H1 (cell line): ENCODE results near the gene STEAP1B. TPM values are rescaled to one million over a fixed set of nuclear protein-coding genes. Genes with fewer than 3 reads are reported as not detected.
A peak's percentile ranks its signal among the peaks of the same experiment; 100 is the strongest.
"Not testable (repeated sequence)": the region's sequence is repeated elsewhere in the genome, so short reads cannot be mapped to it uniquely, and the experiment has no call there.

Experiments
- CTCF ChIA-PET: fragments of 300-600 bp; sonication (Branson Sonifier 250); formaldehyde crosslinking; loops from one replicate; lab custom pipeline; 2021; ENCODE audit not compliant: partially characterized antibody; lab: Charles Lee
- POLR2A ChIA-PET: fragments of 300-600 bp; sonication (Branson Sonifier 250); formaldehyde crosslinking; loops from one replicate; lab custom pipeline; 2021; ENCODE audit warnings: inconsistent platforms; ENCODE audit not compliant: partially characterized antibody; lab: Charles Lee
- DNase-seq, 2 experiments: peaks; one replicate each; pipeline versions ENCODE4 v3.0.0 to v3.0.0-alpha.2; 2010 to 2022; ENCODE audit warnings: low spot score in 2 of 2, low read depth in 1 of 2, mixed read lengths in 1 of 2
- FAIRE-seq: peaks from 2 replicates; lab custom pipeline; 2011; peaks lifted over from hg19 to GRCh38; lab: Jason Lieb, UNC
- H2AFZ ChIP-seq: 2 replicates; pipeline ENCODE4 v1.8.1; 2012; ENCODE audit warnings: low read length, inconsistent platforms
- H2AK5ac ChIP-seq: 2 replicates; pipeline ENCODE4 v1.6.1; 2013; ENCODE audit warnings: low read depth, low read length
- H2BK120ac ChIP-seq: replicated peaks from 2 replicates; pipeline ENCODE3; 2013; ENCODE audit warnings: low read depth, low read length, inconsistent platforms
- H2BK12ac ChIP-seq: 2 replicates; pipeline ENCODE4 v1.6.1; 2013; ENCODE audit warnings: low read depth, low read length
- H2BK15ac ChIP-seq: 2 replicates; pipeline ENCODE4 v1.6.1; 2013; ENCODE audit warnings: low read length
- H2BK20ac ChIP-seq: 2 replicates; pipeline ENCODE4 v1.6.1; 2013; ENCODE audit warnings: low read length
- H2BK5ac ChIP-seq: 2 replicates; pipeline ENCODE4 v1.6.1; 2013; ENCODE audit warnings: low read depth, low read length
- H3K14ac ChIP-seq: 2 replicates; pipeline ENCODE4 v1.6.1; 2013; ENCODE audit warnings: inconsistent platforms; ENCODE audit not compliant: insufficient read length
- H3K18ac ChIP-seq: 2 replicates; pipeline ENCODE4 v1.6.1; 2013; ENCODE audit warnings: low read length; ENCODE audit errors: extremely low read depth
- H3K23ac ChIP-seq: 2 replicates; pipeline ENCODE4 v1.6.1; 2013; ENCODE audit warnings: inconsistent platforms; ENCODE audit not compliant: insufficient read length
- H3K23me2 ChIP-seq: 2 replicates; pipeline ENCODE4 v1.6.1; 2013; ENCODE audit warnings: low read depth, low read length
- H3K27ac ChIP-seq: 2 replicates; pipeline ENCODE4 v1.6.1; 2011; ENCODE audit warnings: low read depth, low read length, inconsistent platforms
- H3K27me3 ChIP-seq, 4 experiments: replicated peaks in 1 of 4; 1 replicate in 1 of 4; 2 replicates in 3 of 4; pipeline versions ENCODE4 v1.6.1 to v1.8.1; 2011 to 2013; ENCODE audit warnings: low read length in 3 of 4, mild to moderate bottlenecking in 3 of 4, inconsistent platforms in 2 of 4, mixed read lengths in 2 of 4, moderate library complexity in 1 of 4; ENCODE audit not compliant: control insufficient read depth in 3 of 4, insufficient read depth in 3 of 4; ENCODE audit errors: extremely low read depth in 1 of 4
- H3K36me3 ChIP-seq, 4 experiments: 2 replicates each; pipeline versions ENCODE4 v1.6.1 to v1.8.1; 2011 to 2013; ENCODE audit warnings: mild to moderate bottlenecking in 4 of 4, low read length in 3 of 4, moderate library complexity in 2 of 4, control low read depth in 1 of 4, inconsistent platforms in 1 of 4; ENCODE audit not compliant: insufficient read depth in 4 of 4, control insufficient read depth in 2 of 4
- H3K4ac ChIP-seq: replicated peaks from 2 replicates; pipeline ENCODE3; 2013; ENCODE audit warnings: low read length, low read depth, mixed read lengths, inconsistent platforms; ENCODE audit not compliant: insufficient read length
- H3K4me1 ChIP-seq, 4 experiments: replicated peaks in 1 of 4; 1 replicate in 1 of 4; 2 replicates in 3 of 4; pipeline versions ENCODE4 v1.6.1 to v1.8.1; 2011 to 2013; ENCODE audit warnings: low read length in 3 of 4, inconsistent platforms in 2 of 4, mixed read lengths in 1 of 4; ENCODE audit not compliant: insufficient read depth in 4 of 4, control insufficient read depth in 3 of 4
- H3K4me2 ChIP-seq, 2 experiments: 2 replicates each; pipeline versions ENCODE4 v1.6.1 to v1.8.1; 2011 to 2013; ENCODE audit warnings: low read depth in 2 of 2, low read length in 2 of 2, control low read depth in 1 of 2, inconsistent platforms in 1 of 2, mild to moderate bottlenecking in 1 of 2; ENCODE audit not compliant: insufficient read depth in 1 of 2
- H3K4me3 ChIP-seq, 4 experiments: fragments of 200-600, 300-600 bp in 1 of 4; sonication (generic), shearing (Covaris generic), sonication (Bioruptor Twin) in 1 of 4; 2 replicates each; pipeline versions ENCODE4 v1.5.1 to v1.8.1; 2011 to 2016; ENCODE audit warnings: low read length in 4 of 4, low read depth in 3 of 4, control low read depth in 2 of 4, inconsistent platforms in 2 of 4, mild to moderate bottlenecking in 2 of 4, mixed read lengths in 1 of 4, moderate library complexity in 1 of 4; ENCODE audit not compliant: insufficient read depth in 2 of 4; ENCODE audit errors: extremely low read depth in 1 of 4
- H3K56ac ChIP-seq: replicated peaks from 2 replicates; pipeline ENCODE3; 2013; ENCODE audit warnings: low read depth, mild to moderate bottlenecking, mixed read lengths, low read length, inconsistent platforms; ENCODE audit not compliant: insufficient read length
- H3K79me1 ChIP-seq: 2 replicates; pipeline ENCODE4 v1.6.1; 2013; ENCODE audit warnings: low read depth, low read length, control low read depth
- H3K79me2 ChIP-seq, 2 experiments: 2 replicates each; pipeline versions ENCODE4 v1.6.1 to v1.8.1; 2012 to 2013; ENCODE audit warnings: low read length in 2 of 2, mild to moderate bottlenecking in 2 of 2, inconsistent platforms in 1 of 2; ENCODE audit not compliant: insufficient read depth in 2 of 2, control insufficient read depth in 1 of 2
- H3K9ac ChIP-seq, 4 experiments: replicated peaks in 1 of 4; 1 replicate in 1 of 4; 2 replicates in 3 of 4; pipeline versions ENCODE4 v1.6.1 to v1.8.1; 2011 to 2013; ENCODE audit warnings: low read depth in 3 of 4, low read length in 3 of 4, control low read depth in 2 of 4, mild to moderate bottlenecking in 2 of 4, moderate library complexity in 2 of 4, inconsistent platforms in 1 of 4; ENCODE audit errors: extremely low read depth in 1 of 4
- H3K9me3 ChIP-seq, 2 experiments: 2 replicates each; pipeline versions ENCODE4 v1.6.1 to v1.8.1; 2012 to 2013; ENCODE audit warnings: mild to moderate bottlenecking in 2 of 2, moderate library complexity in 2 of 2, control low read depth in 1 of 2, inconsistent platforms in 1 of 2, low read depth in 1 of 2, low read length in 1 of 2, mixed read lengths in 1 of 2; ENCODE audit not compliant: insufficient read depth in 2 of 2
- H4K20me1 ChIP-seq, 2 experiments: replicated peaks in 1 of 2; 2 replicates each; pipeline versions ENCODE3 to v1.8.1; 2011 to 2013; ENCODE audit warnings: inconsistent platforms in 2 of 2, low read length in 2 of 2, mild to moderate bottlenecking in 1 of 2; ENCODE audit not compliant: insufficient read depth in 2 of 2, control insufficient read depth in 1 of 2
- H4K5ac ChIP-seq: 2 replicates; pipeline ENCODE4 v1.6.1; 2013; ENCODE audit warnings: low read length, low read depth, mixed read lengths, inconsistent platforms; ENCODE audit not compliant: insufficient read length
- H4K8ac ChIP-seq: 2 replicates; pipeline ENCODE4 v1.8.0; 2013; ENCODE audit warnings: mild to moderate bottlenecking, moderate library complexity, low read length, inconsistent platforms; ENCODE audit not compliant: insufficient read depth; ENCODE audit errors: extremely low read depth
- H4K91ac ChIP-seq: replicated peaks from 2 replicates; pipeline ENCODE3; 2013; ENCODE audit warnings: low read length, mixed read lengths, inconsistent platforms; ENCODE audit not compliant: insufficient read length
- BACH1 ChIP-seq: IDR thresholded peaks from 2 replicates; pipeline ENCODE4 v1.6.1; 2012; ENCODE audit warnings: low read length, improper control_type of control experiment
- MAFK ChIP-seq: IDR thresholded peaks from 2 replicates; pipeline ENCODE4 v1.6.1; 2012; ENCODE audit warnings: low read depth, mild to moderate bottlenecking, improper control_type of control experiment, low read length
- WGBS, 2 experiments: shearing (Covaris generic) in 1 of 2; methylation state at CpG; one replicate each; pipeline versions ENCODE4 v1.1.6 to v1.1.7; 2013 to 2015; ENCODE audit warnings: low lambda C conversion rate in 2 of 2, mixed read lengths in 2 of 2, inconsistent platforms in 1 of 2, low coverage in 1 of 2, missing lambda C conversion rate in 1 of 2; ENCODE audit not compliant: insufficient replicate concordance in 2 of 2, insufficient coverage in 1 of 2, insufficient read length in 1 of 2; ENCODE audit errors: extremely low coverage in 1 of 2, missing lambda C conversion rate in 1 of 2; 5-methylcytosine and 5-hydroxymethylcytosine counted together
- polyA plus RNA-seq, 7 experiments: library from polyadenylated mRNA; depleted of rRNA in 3 of 7; stranded (reverse) in 5 of 7; unstranded in 2 of 7; fragments of >200 nt in 5 of 7; fragments of 200-250 nt in 2 of 7; gene quantifications; 1 replicate in 5 of 7; 2 replicates in 1 of 7; 4 replicates in 1 of 7; pipeline versions ENCODE4 v1.2.1 to v1.2.3, GENCODE V29; 2011 to 2013; ENCODE audit warnings: missing spikeins in 2 of 7, mixed read lengths in 2 of 7
- total RNA-seq: library from RNA; stranded (reverse); fragmentation: NEBNext Ultra II Directional; extraction: Animal tissue kit (Norgen Biotek cat#: 25700); gene quantifications from 2 replicates; pipeline ENCODE4 v1.2.1, GENCODE V29; 2021

STEAP1B gene
- total and polyA plus RNA-seq, 2 of the 8 experiments (the other 6 are each of a cell fraction or from before 2014, with no cell fraction given) = 5.4 to 8.7 TPM

DNA sequence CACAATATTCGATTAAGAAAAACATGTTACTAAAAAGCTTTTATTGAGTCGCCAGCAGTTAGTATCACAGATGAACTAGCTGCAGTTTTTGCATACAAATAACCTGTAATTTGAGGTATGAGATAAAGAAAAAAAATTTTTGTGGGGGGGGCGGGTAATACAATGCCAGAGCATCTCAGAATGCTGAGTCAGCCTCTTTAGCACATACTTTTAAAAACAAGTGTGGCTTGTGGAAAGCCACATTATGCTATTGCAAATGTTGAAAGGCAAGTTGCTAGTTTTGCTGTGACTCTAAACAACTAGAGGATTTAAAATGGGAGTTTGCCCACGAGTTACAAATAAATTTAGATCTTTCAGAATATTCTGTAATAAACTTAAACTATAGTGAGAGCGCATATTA, 2.1 kb upstream of the STEAP1B start:
- H4K91ac ChIP-seq, POLR2A ChIA-PET, H4K5ac ChIP-seq, H3K79me1 ChIP-seq, DNase-seq, H3K9me3 ChIP-seq, H3K27ac ChIP-seq, FAIRE-seq, H3K14ac ChIP-seq, H3K56ac ChIP-seq, H4K20me1 ChIP-seq, H3K27me3 ChIP-seq, H3K36me3 ChIP-seq, H4K8ac ChIP-seq, H3K23me2 ChIP-seq, H2AFZ ChIP-seq, H3K23ac ChIP-seq, H3K9ac ChIP-seq, H3K79me2 ChIP-seq, H2BK15ac ChIP-seq, H2BK120ac ChIP-seq, H3K18ac ChIP-seq, H3K4me2 ChIP-seq, H2BK20ac ChIP-seq, H2BK5ac ChIP-seq, H3K4ac ChIP-seq, H2BK12ac ChIP-seq, H2AK5ac ChIP-seq, H3K4me3 ChIP-seq, H3K4me1 ChIP-seq: not testable (repeated sequence)
- WGBS, 2 experiments = 52% methylated on average over 5 of the region's 5 CpGs; no CpG with 5 or more reads in 1 of the 2 experiments
- CTCF ChIA-PET = interaction anchor here (0.8 to 1.2 kb wide), 4 partner anchors 21 to 392 kb away, joined by 3 to 5 read pairs (median 3); no protein-coding TSS in a partner anchor
- TF ChIP-seq BACH1 (0 out of 2 replicates have a peak, but pooled peaks have one; percentile 39), MAFK (peak; percentile 85)
